Caco-2 (cell line): ENCODE data around the gene JPH3. TPM values are rescaled to one million over a fixed set of nuclear protein-coding genes. Genes with fewer than 3 reads are reported as not detected.

Source experiments
- BruUV-seq: library from RNA; stranded (reverse); fragments of 400-500 nt; replicated peaks from 2 replicates; lab custom pipeline; 2021; lab: Mats Ljungman, UMichigan
- CTCF ChIA-PET: fragments of 300-600 bp; sonication (Branson Sonifier 250); formaldehyde crosslinking; loops from one replicate; lab custom pipeline; 2022; ENCODE audit warnings: antibody characterized with exemption; lab: Charles Lee
- POLR2A ChIA-PET: fragments of 300-600 bp; sonication (Branson Sonifier 250); formaldehyde crosslinking; loops from one replicate; lab custom pipeline; 2022; ENCODE audit warnings: antibody characterized with exemption; lab: Charles Lee
- DNase-seq, 2 experiments: peaks; one replicate each; pipeline versions ENCODE4 v3.0.0 to v3.0.0-alpha.2; 2020 to 2022
- H3K27me3 ChIP-seq: replicated peaks from 2 replicates; pipeline ENCODE4 v1.6.0; 2011; ENCODE audit warnings: low read length; ENCODE audit not compliant: control insufficient read depth, insufficient read depth
- H3K36me3 ChIP-seq: 2 replicates; pipeline ENCODE4 v1.5.1; 2011; ENCODE audit warnings: low read length; ENCODE audit not compliant: control insufficient read depth, insufficient read depth
- H3K4me1 ChIP-seq: fragments of 250-450 bp; sonication (Bioruptor Pico); 2 replicates; pipeline ENCODE4 v1.5.1; 2020; ENCODE audit warnings: mild to moderate bottlenecking
- H3K4me3 ChIP-seq: 2 replicates; pipeline ENCODE4 v1.5.1; 2011; ENCODE audit warnings: low read depth, mild to moderate bottlenecking, control low read depth, low read length
- H3K9me3 ChIP-seq: fragments of 250-450 bp; sonication (Bioruptor Pico); 2 replicates; pipeline ENCODE4 v1.5.1; 2020; ENCODE audit warnings: mild to moderate bottlenecking, moderate library complexity
- H3K27ac Mint-ChIP-seq: one replicate; pipeline ENCODE4 v1.8.0; 2022; ENCODE audit warnings: mixed read lengths; ENCODE audit not compliant: unreplicated experiment
- H3K27me3 Mint-ChIP-seq: one replicate; pipeline ENCODE4 v1.8.0; 2022; ENCODE audit warnings: mixed read lengths; ENCODE audit not compliant: insufficient read depth, unreplicated experiment
- H3K36me3 Mint-ChIP-seq: one replicate; pipeline ENCODE4 v1.8.0; 2022; ENCODE audit warnings: mild to moderate bottlenecking, mixed read lengths; ENCODE audit not compliant: insufficient read depth, unreplicated experiment
- H3K4me1 Mint-ChIP-seq: one replicate; pipeline ENCODE4 v1.8.0; 2022; ENCODE audit warnings: low read depth, mixed read lengths; ENCODE audit not compliant: unreplicated experiment
- H3K4me3 Mint-ChIP-seq: one replicate; pipeline ENCODE4 v1.8.0; 2022; ENCODE audit warnings: mild to moderate bottlenecking, moderate library complexity, mixed read lengths; ENCODE audit not compliant: unreplicated experiment
- H3K9me3 Mint-ChIP-seq: one replicate; pipeline ENCODE4 v1.8.0; 2022; ENCODE audit warnings: mixed read lengths; ENCODE audit not compliant: unreplicated experiment
- CTCF ChIP-seq, 2 experiments: fragments of 200-600 bp in 1 of 2; IDR thresholded peaks; 1 replicate in 1 of 2; 2 replicates in 1 of 2; pipeline versions ENCODE4 v1.5.1 to v1.8.0; 2011 to 2022; ENCODE audit warnings: antibody characterized with exemption in 1 of 2, control low read depth in 1 of 2, inconsistent platforms in 1 of 2, low read depth in 1 of 2, low read length in 1 of 2, mild to moderate bottlenecking in 1 of 2, moderate library complexity in 1 of 2; ENCODE audit not compliant: insufficient read depth in 1 of 2, severe bottlenecking in 1 of 2, unreplicated experiment in 1 of 2
- intact Hi-C: fragments of 100-400 bp; cut with micrococcal nuclease; formaldehyde crosslinking; loops from one replicate; pipeline ENCODE4 v1.10.0; 2022; ENCODE audit not compliant: unreplicated experiment
- total RNA-seq: library from RNA; stranded (reverse); gene quantifications from 2 replicates; pipeline ENCODE4 v1.2.3, GENCODE V29; 2022

Gene JPH3
- total RNA-seq, 1 experiment from 2014 or later, result 4.8 TPM

- ChIA-PET CTCF (no interaction called here), POLR2A (no interaction called here)
- no peaks in the 10 kb centered on the region for H3K36me3 Mint-ChIP-seq
- no peaks in the 10 kb centered on the region for H3K4me1 ChIP-seq
- H3K4me3 Mint-ChIP-seq, result no peak overlapping the region
- no peaks in the 10 kb centered on the region for H3K4me1 Mint-ChIP-seq
- no peaks in the 10 kb centered on the region for H3K27me3 ChIP-seq
- intact Hi-C loops, result no loop called here
- no peak overlapping the region for H3K4me3 ChIP-seq
- no peak for TF ChIP-seq CTCF (IDR thresholded peaks at IDR 0.05; ENCODE audit: insufficient read depth in 1 of 2, low read depth in 1 of 2, low read length in 1 of 2, severe bottlenecking in 1 of 2, unreplicated experiment in 1 of 2)
- H3K27me3 Mint-ChIP-seq, result peaks cover 7% of the 10 kb centered on the region
- no peak for DNase-seq
- no peaks in the 10 kb centered on the region for H3K36me3 ChIP-seq
- no peaks in the 10 kb centered on the region for H3K9me3 Mint-ChIP-seq
- H3K9me3 ChIP-seq, result no peaks in the 10 kb centered on the region
- no peak overlapping the region for H3K27ac Mint-ChIP-seq
- no TSS peak for BruUV-seq
Observed at GRCh38 chr16:87667946-87668345, 65.6 kb downstream of the JPH3 start.

GRCh38 chr16:87669672-87670071, 67.4 kb downstream of the JPH3 start:
- H3K4me1 Mint-ChIP-seq, result no peaks in the 10 kb centered on the region
- BruUV-seq, result no TSS peak
- peaks cover 2% of the 10 kb centered on the region for H3K27me3 Mint-ChIP-seq
- Histone ChIP-seq H3K4me3 (no peak overlapping the region), H3K27me3 (no peaks in the 10 kb centered on the region), H3K9me3 (no peaks in the 10 kb centered on the region), H3K4me1 (no peaks in the 10 kb centered on the region), H3K36me3 (no peaks in the 10 kb centered on the region)
- POLR2A ChIA-PET, result no interaction called here
- no peak for TF ChIP-seq CTCF (IDR thresholded peaks at IDR 0.05; ENCODE audit: insufficient read depth in 1 of 2, low read depth in 1 of 2, low read length in 1 of 2, severe bottlenecking in 1 of 2, unreplicated experiment in 1 of 2)
- no peak overlapping the region for H3K4me3 Mint-ChIP-seq
- CTCF ChIA-PET, result interaction anchor here (0.6 kb wide), 1 partner anchor 37 kb away, joined by 4 read pairs; no protein-coding TSS in a partner anchor
- H3K36me3 Mint-ChIP-seq, result no peaks in the 10 kb centered on the region
- DNase-seq, result no peak
- H3K9me3 Mint-ChIP-seq, result no peaks in the 10 kb centered on the region
- no peak overlapping the region for H3K27ac Mint-ChIP-seq
- intact Hi-C loops, result no loop called here

- BruUV-seq, result no TSS peak
- intact Hi-C loops, result no loop called here
- H3K4me3 ChIP-seq, result no peak overlapping the region
- no peaks in the 10 kb centered on the region for H3K9me3 ChIP-seq
- H3K36me3 Mint-ChIP-seq, result no peaks in the 10 kb centered on the region
- no peaks in the 10 kb centered on the region for H3K36me3 ChIP-seq
- no peak for TF ChIP-seq CTCF (IDR thresholded peaks at IDR 0.05; ENCODE audit: insufficient read depth in 1 of 2, low read depth in 1 of 2, low read length in 1 of 2, severe bottlenecking in 1 of 2, unreplicated experiment in 1 of 2)
- ChIA-PET CTCF (no interaction called here), POLR2A (no interaction called here)
- H3K27me3 ChIP-seq, result no peaks in the 10 kb centered on the region
- no peaks in the 10 kb centered on the region for H3K4me1 ChIP-seq
- no peaks in the 10 kb centered on the region for H3K4me1 Mint-ChIP-seq
- H3K27me3 Mint-ChIP-seq, result peaks cover 8% of the 10 kb centered on the region
- no peak overlapping the region for H3K27ac Mint-ChIP-seq
- no peak overlapping the region for H3K4me3 Mint-ChIP-seq
- no peak for DNase-seq
- no peaks in the 10 kb centered on the region for H3K9me3 Mint-ChIP-seq
Observed at GRCh38 chr16:87671221-87671620, 68.9 kb downstream of the JPH3 start.
